HAP-1 (cell line): ENCODE results near the gene VGLL2.

ENCODE experiments used
- DNase-seq, 2 experiments: peaks; one replicate each; pipeline ENCODE4 v3.0.0-alpha.2; 2016 to 2020; ENCODE audit warnings: low spot score in 2 of 2
- H3K27me3 ChIP-seq: fragments of 250-450 bp; sonication (Bioruptor Pico); 2 replicates; pipeline ENCODE4 v1.5.1; 2020; ENCODE audit warnings: low read depth, mild to moderate bottlenecking, moderate library complexity
- H3K36me3 ChIP-seq: fragments of 250-450 bp; sonication (Bioruptor Pico); replicated peaks from 2 replicates; pipeline ENCODE4 v1.5.1; 2020; ENCODE audit warnings: mild to moderate bottlenecking
- H3K4me1 ChIP-seq: fragments of 250-450 bp; sonication (Bioruptor Pico); 2 replicates; pipeline ENCODE4 v1.5.1; 2020; ENCODE audit warnings: mild to moderate bottlenecking
- H3K4me3 ChIP-seq: fragments of 250-450 bp; sonication (Bioruptor Pico); 2 replicates; pipeline ENCODE4 v1.5.1; 2020; ENCODE audit warnings: mild to moderate bottlenecking, moderate library complexity
- H3K9me3 ChIP-seq: fragments of 250-450 bp; sonication (Bioruptor Pico); 2 replicates; pipeline ENCODE4 v1.5.1; 2020; ENCODE audit warnings: mild to moderate bottlenecking, moderate library complexity
- in situ Hi-C: fragments of 300-500 bp; cut with MboI; formaldehyde crosslinking; loops from 3 replicates; pipeline ENCODE4 v1.14.3; 2020; ENCODE audit warnings: low sequenced_read_pairs, inconsistent platforms, mixed read lengths

Gene VGLL2

DNA sequence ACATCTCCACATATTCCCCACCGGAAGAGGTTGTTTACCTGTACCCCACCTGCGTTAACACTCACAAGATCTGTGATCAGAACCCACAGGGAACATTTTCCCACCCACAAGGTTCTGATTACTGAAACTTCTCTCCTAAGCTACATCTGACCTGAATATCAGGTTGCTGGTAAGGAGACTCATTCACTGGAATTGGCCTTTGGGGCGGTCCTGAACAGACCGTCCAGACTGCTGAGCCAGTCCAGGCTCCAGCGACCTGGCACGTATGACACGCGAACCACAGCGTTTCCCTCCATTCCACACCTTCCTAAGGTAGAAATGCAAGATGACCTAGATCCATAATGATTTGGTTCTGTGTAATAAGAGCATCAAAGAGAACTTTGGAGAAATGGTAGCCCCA is 9.8 kb downstream of the VGLL2 start:
- in situ Hi-C loops = no loop called here
- H3K27me3 ChIP-seq = peaks cover 72% of the 10 kb centered on the region
- no peaks in the 10 kb centered on the region for H3K4me1 ChIP-seq
- H3K36me3 ChIP-seq = no peaks in the 10 kb centered on the region
- no peaks in the 10 kb centered on the region for H3K9me3 ChIP-seq
- DNase-seq = no peak
- no peak overlapping the region for H3K4me3 ChIP-seq

DNA sequence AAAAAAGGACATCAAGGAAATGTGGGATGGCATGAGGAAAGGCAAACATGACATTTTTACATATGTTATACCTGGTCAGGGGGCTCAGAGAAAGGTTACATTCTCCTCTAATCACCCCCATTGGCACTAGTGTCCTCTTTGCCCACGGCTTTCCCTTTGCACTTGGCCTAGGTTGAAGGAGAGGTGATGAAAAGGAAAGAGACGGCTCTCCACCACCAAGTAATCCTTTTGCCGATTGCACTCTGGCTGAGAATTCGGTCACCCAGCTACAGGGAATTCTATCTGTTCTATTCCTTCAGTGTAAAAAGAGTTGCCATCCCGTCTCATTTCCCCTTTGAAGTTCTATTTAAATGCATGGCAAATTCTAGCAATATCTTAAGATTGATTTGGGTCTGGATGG is 10.4 kb downstream of the VGLL2 start:
- in situ Hi-C loops = no loop called here
- Histone ChIP-seq H3K27me3 (peaks cover 73% of the 10 kb centered on the region), H3K4me3 (no peak overlapping the region), H3K4me1 (no peaks in the 10 kb centered on the region), H3K36me3 (no peaks in the 10 kb centered on the region), H3K9me3 (no peaks in the 10 kb centered on the region)
- DNase-seq = no peak

DNA sequence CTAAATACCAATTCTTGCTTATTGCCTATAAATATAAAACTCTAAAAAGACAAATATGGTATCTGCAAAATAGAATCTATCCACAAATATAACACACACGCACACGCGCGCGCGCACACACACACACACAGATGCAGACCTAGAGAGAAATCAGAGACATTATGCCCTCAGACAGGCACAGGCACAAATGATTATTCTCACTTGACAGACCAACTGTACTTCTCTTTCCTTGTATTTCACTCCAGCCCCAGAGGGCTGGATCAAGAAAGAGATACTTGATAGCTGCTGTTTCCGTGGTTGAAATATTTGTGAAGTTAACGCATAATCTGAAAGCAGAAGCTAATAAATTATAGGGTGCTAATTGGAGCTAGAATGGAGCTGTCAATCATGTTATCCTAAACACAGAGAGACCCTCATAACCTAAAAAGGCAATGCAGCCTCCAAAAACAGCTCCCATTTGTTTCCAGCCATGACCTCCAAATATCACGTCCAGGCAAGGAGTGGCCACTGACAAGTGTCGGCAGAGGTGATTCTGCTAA is 11.5 kb downstream of the VGLL2 start:
- Histone ChIP-seq H3K4me1 (no peaks in the 10 kb centered on the region), H3K36me3 (no peaks in the 10 kb centered on the region), H3K27me3 (peaks cover 63% of the 10 kb centered on the region), H3K9me3 (no peaks in the 10 kb centered on the region), H3K4me3 (no peak overlapping the region)
- no peak for DNase-seq
- in situ Hi-C loops = no loop called here

- Histone ChIP-seq H3K36me3 (no peaks in the 10 kb centered on the region), H3K9me3 (no peaks in the 10 kb centered on the region), H3K4me1 (no peaks in the 10 kb centered on the region), H3K4me3 (no peak overlapping the region), H3K27me3 (peaks cover 34% of the 10 kb centered on the region)
- in situ Hi-C loops = no loop called here
- DNase-seq = peak; percentile 9 to 44
Measured at GRCh38 chr6:117280922-117281321, 15.6 kb downstream of the VGLL2 start.

GRCh38 chr6:117288083-117288715 is 22.8 kb downstream of the VGLL2 start:
- in situ Hi-C loops = no loop called here
- no peaks in the 10 kb centered on the region for H3K4me1 ChIP-seq
- H3K27me3 ChIP-seq = peaks cover 3% of the 10 kb centered on the region; the same call in 1 of the 2 replicates
- no peak for DNase-seq
- H3K4me3 ChIP-seq = no peak overlapping the region
- no peaks in the 10 kb centered on the region for H3K36me3 ChIP-seq
- H3K9me3 ChIP-seq = no peaks in the 10 kb centered on the region

GRCh38 chr6:117290173-117290846 is 25.0 kb downstream of the VGLL2 start:
- Histone ChIP-seq H3K4me1 (no peaks in the 10 kb centered on the region), H3K4me3 (no peak overlapping the region), H3K27me3 (no peaks in the 10 kb centered on the region; the same call in 1 of the 2 replicates), H3K36me3 (no peaks in the 10 kb centered on the region), H3K9me3 (no peaks in the 10 kb centered on the region)
- DNase-seq = no peak
- in situ Hi-C loops = no loop called here

GRCh38 chr6:117298941-117299340 is 33.6 kb downstream of the VGLL2 start:
- Histone ChIP-seq H3K27me3 (no peaks in the 10 kb centered on the region), H3K4me3 (no peak overlapping the region), H3K36me3 (no peaks in the 10 kb centered on the region), H3K9me3 (no peaks in the 10 kb centered on the region), H3K4me1 (no peaks in the 10 kb centered on the region)
- no peak for DNase-seq
- in situ Hi-C loops = no loop called here

DNA sequence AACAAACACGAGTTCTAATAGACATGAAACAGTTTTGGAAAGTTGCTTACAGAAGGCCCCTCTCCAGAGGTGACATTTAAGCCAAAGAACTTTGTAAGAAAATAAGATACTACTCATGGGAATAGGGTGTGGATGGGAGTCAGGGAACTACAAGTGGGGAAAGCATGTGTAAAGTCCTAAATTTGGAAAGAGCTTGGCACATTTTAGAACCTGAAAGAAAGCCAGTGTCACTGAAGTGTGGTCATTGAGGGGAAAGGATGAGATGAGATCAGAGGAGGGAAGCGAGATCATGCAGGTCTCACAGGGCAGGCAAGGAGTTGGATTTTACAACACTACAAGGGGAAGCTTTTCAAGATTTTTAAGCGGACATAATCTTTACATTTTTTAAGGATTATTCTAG is 38.0 kb downstream of the VGLL2 start:
- Histone ChIP-seq H3K9me3 (no peaks in the 10 kb centered on the region), H3K36me3 (no peaks in the 10 kb centered on the region), H3K4me1 (no peaks in the 10 kb centered on the region), H3K27me3 (peaks cover 15% of the 10 kb centered on the region; the same call in 1 of the 2 replicates), H3K4me3 (no peak overlapping the region)
- in situ Hi-C loops = no loop called here
- DNase-seq = no peak

DNA sequence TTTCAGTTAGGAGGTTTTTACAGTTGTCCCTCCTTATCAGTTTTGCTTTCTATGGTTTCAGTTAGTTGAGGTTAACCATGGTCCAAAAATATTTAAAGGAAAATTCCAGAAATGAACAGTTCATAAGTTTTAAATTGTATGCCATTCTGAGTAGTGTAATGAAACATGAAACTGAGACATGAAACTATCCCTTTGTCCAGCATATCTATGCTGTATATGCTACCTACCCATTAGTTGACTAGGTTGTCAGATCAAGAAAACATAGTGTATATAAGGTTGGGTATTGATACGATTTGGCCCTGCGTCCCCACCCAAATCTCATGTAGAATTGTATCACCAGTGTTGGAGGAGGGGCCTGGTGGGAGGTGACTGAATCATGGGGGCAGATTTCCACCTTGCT is 39.1 kb downstream of the VGLL2 start:
- in situ Hi-C loops = no loop called here
- Histone ChIP-seq H3K9me3 (no peaks in the 10 kb centered on the region), H3K4me1 (no peaks in the 10 kb centered on the region), H3K4me3 (no peak overlapping the region), H3K36me3 (no peaks in the 10 kb centered on the region), H3K27me3 (peaks cover 15% of the 10 kb centered on the region; the same call in 1 of the 2 replicates)
- DNase-seq = no peak

DNA sequence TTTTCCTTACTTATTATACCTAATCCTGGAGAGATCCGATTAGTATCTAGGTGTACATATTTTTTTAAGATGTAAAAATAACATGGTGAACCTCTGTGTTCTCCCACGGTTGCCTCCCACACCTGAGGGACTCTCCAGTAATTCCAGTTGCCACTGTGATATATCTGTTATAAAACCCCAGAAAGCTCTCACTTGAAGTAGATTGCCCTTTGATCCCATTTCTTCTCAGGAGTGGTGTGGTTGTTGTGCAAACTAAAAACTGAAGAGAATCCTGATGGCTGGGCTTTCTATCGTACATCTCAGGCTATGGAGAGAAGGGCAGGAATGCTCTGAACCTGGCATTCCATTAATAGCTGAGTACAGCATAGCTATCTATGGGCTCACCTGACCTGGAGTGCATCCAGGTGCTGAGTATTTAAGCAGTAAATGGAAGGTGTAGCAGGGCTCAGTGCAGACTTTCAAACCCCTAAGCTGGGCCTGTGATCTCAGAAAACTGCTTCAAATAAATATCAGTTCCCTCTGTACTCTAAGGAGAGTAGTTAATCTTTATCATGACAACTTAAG is 41.0 kb downstream of the VGLL2 start:
- in situ Hi-C loops = no loop called here
- Histone ChIP-seq H3K36me3 (no peaks in the 10 kb centered on the region), H3K4me1 (no peaks in the 10 kb centered on the region), H3K4me3 (no peak overlapping the region), H3K27me3 (peaks cover 15% of the 10 kb centered on the region; the same call in 1 of the 2 replicates), H3K9me3 (no peaks in the 10 kb centered on the region)
- DNase-seq = no peak

DNA sequence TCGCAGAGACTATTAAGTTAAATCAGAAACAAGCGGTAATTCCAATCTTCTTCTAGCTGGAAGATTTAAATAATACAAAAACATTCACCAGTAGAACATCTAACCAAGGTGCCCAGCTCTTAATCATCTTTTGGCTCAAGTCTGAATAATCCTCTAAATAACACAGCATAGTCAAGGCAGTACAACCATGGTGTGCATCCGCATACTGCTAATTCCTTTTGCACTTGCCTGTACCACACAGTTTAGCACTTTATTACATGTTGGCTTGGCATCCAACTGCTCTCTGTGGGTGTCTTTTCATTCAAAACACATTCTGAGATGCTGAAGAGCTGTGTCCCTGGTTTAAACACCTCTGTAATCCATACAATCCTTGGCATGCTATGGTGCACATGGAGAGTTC is 42.3 kb downstream of the VGLL2 start:
- Histone ChIP-seq H3K9me3 (no peaks in the 10 kb centered on the region), H3K27me3 (peaks cover 15% of the 10 kb centered on the region; the same call in 1 of the 2 replicates), H3K36me3 (no peaks in the 10 kb centered on the region), H3K4me3 (no peak overlapping the region), H3K4me1 (no peaks in the 10 kb centered on the region)
- in situ Hi-C loops = no loop called here
- DNase-seq = no peak

DNA sequence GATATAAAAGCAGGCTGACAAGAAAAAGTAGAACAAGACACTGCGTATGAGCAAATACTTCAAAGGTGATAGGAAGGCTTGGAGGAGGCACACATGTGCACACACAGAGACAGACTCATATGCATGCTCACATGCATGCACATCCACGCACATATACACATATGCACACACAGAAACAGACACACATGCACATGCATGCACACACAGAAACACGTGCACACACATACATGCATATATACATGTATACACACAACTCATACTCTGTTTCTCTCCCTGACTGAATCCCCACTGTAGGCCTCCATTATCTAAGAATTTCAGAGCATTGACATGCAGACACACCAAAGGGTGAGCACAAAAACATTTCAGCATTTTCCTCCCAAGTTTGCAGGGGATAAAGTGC is 43.7 kb downstream of the VGLL2 start:
- Histone ChIP-seq H3K36me3 (no peaks in the 10 kb centered on the region), H3K4me1 (no peaks in the 10 kb centered on the region), H3K9me3 (no peaks in the 10 kb centered on the region), H3K4me3 (no peak overlapping the region), H3K27me3 (peaks cover 15% of the 10 kb centered on the region; the same call in 1 of the 2 replicates)
- no peak for DNase-seq
- in situ Hi-C loops = no loop called here

GRCh38 chr6:117309611-117310010 is 44.3 kb downstream of the VGLL2 start:
- Histone ChIP-seq H3K27me3 (peaks cover 11% of the 10 kb centered on the region; the same call in 1 of the 2 replicates), H3K36me3 (no peaks in the 10 kb centered on the region), H3K9me3 (no peaks in the 10 kb centered on the region), H3K4me3 (no peak overlapping the region), H3K4me1 (no peaks in the 10 kb centered on the region)
- in situ Hi-C loops = no loop called here
- no peak for DNase-seq

DNA sequence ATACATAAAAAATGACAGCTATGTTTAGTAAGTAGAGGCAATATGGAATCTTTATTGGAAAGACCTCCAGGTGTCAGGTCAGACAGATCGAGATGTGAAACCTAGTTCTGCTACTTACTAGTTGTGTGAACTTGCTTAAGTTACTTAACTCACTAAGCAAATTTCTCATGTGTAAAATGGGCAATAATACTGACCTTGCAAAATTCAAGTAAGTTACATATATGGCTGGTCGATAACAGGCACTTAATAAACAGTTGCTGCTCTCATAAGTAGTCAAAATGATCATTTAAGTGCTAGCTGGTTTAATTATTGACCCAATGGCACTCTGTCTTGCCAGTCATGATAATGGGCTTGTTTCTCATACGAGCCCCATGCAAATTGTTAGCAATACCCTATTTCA is 46.0 kb downstream of the VGLL2 start:
- no peak overlapping the region for H3K4me3 ChIP-seq
- no peaks in the 10 kb centered on the region for H3K36me3 ChIP-seq
- H3K27me3 ChIP-seq = peaks cover 11% of the 10 kb centered on the region; the same call in 1 of the 2 replicates
- DNase-seq = no peak
- no peaks in the 10 kb centered on the region for H3K9me3 ChIP-seq
- in situ Hi-C loops = no loop called here
- no peaks in the 10 kb centered on the region for H3K4me1 ChIP-seq
